Spleen (tissue), 7 donors: ENCODE measurements around the gene TEX48.

Experiments
- CTCF ChIP-seq, 11 experiments: fragments of 200-600 bp in 7 of 11; fragments of 450-650 bp in 4 of 11; sonication (generic) in 4 of 11; IDR thresholded peaks in 8 of 11; conservative IDR thresholded peaks in 3 of 11; 1 replicate in 7 of 11; 2 replicates in 4 of 11; pipeline versions ENCODE4 v1.4.0 to v1.8.0; 2016 to 2021; ENCODE audit warnings: antibody characterized with exemption in 11 of 11, inconsistent platforms in 4 of 11, mild to moderate bottlenecking in 1 of 11
- POLR2A ChIP-seq, 3 donors: fragments of 450-650 bp; IDR thresholded peaks; one replicate each; pipeline ENCODE4 v1.5.1; 2017; ENCODE audit warnings: antibody characterized with exemption in 3 of 3, mild to moderate bottlenecking in 1 of 3
- POLR2AphosphoS5 ChIP-seq, 3 donors: sonication (generic); formaldehyde crosslinking; IDR thresholded peaks; one replicate each; pipeline ENCODE4 v1.5.1; 2017; ENCODE audit warnings: antibody characterized with exemption in 3 of 3
- donor health status: DM: no; HTN: no; CAD: no; lungs with moderate emphysema.
- donor health status: DM: no; HTN: no; CAD: no.
- donor health status: DM: no; HTN: no; CAD: no.

- TF ChIP-seq CTCF (IDR thresholded peaks at IDR 0.05 in 8 of 11, conservative IDR thresholded peaks at IDR 0.05 in 3 of 11) (no peak), POLR2A (IDR thresholded peaks at IDR 0.05) (no peak), POLR2AphosphoS5 (IDR thresholded peaks at IDR 0.05) (no peak)
Measured at GRCh38 chr9:114676901-114677300, 5.1 kb downstream of the TEX48 start.
